Spleen (tissue), 7 donors: Measurements from ENCODE around the gene IFT52.

Experiments
- POLR2A ChIP-seq, 3 donors: fragments of 450-650 bp; IDR thresholded peaks; one replicate each; pipeline ENCODE4 v1.5.1; 2017; ENCODE audit warnings: antibody characterized with exemption in 3 of 3, mild to moderate bottlenecking in 1 of 3
- POLR2AphosphoS5 ChIP-seq, 3 donors: sonication (generic); formaldehyde crosslinking; IDR thresholded peaks; one replicate each; pipeline ENCODE4 v1.5.1; 2017; ENCODE audit warnings: antibody characterized with exemption in 3 of 3
- TF ChIP-seq, protein P1 (sequence below), 11 experiments: fragments of 200-600 bp in 7 of 11; fragments of 450-650 bp in 4 of 11; sonication (generic) in 4 of 11; IDR thresholded peaks in 8 of 11; conservative IDR thresholded peaks in 3 of 11; 1 replicate in 7 of 11; 2 replicates in 4 of 11; pipeline versions ENCODE4 v1.4.0 to v1.8.0; 2016 to 2021; ENCODE audit warnings: antibody characterized with exemption in 11 of 11, inconsistent platforms in 4 of 11, mild to moderate bottlenecking in 1 of 11
- donor health status: DM: no; HTN: no; CAD: no; lungs with moderate emphysema.
- donor health status: DM: no; HTN: no; CAD: no.
- donor health status: DM: no; HTN: no; CAD: no.

GRCh38 chr20:43583982-43584432, 6.7 kb upstream of the IFT52 start:
- TF ChIP-seq POLR2A (IDR thresholded peaks at IDR 0.05) (no peak), POLR2AphosphoS5 (IDR thresholded peaks at IDR 0.05) (peak in 2 of 3 donors; percentile 44 to 62)
- TF ChIP-seq, protein P1, sequence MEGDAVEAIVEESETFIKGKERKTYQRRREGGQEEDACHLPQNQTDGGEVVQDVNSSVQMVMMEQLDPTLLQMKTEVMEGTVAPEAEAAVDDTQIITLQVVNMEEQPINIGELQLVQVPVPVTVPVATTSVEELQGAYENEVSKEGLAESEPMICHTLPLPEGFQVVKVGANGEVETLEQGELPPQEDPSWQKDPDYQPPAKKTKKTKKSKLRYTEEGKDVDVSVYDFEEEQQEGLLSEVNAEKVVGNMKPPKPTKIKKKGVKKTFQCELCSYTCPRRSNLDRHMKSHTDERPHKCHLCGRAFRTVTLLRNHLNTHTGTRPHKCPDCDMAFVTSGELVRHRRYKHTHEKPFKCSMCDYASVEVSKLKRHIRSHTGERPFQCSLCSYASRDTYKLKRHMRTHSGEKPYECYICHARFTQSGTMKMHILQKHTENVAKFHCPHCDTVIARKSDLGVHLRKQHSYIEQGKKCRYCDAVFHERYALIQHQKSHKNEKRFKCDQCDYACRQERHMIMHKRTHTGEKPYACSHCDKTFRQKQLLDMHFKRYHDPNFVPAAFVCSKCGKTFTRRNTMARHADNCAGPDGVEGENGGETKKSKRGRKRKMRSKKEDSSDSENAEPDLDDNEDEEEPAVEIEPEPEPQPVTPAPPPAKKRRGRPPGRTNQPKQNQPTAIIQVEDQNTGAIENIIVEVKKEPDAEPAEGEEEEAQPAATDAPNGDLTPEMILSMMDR (IDR thresholded peaks at IDR 0.05 in 8 of 11, conservative IDR thresholded peaks at IDR 0.05 in 3 of 11) = no peak
